GM12891 (cell line): ENCODE data around the gene DDA1.
"Not testable (repeated sequence)": the region's sequence is repeated elsewhere in the genome, so short reads cannot be mapped to it uniquely, and the experiment has no call there.

Source experiments
- DNase-seq: peaks from one replicate; pipeline ENCODE4 v3.0.0; 2011; ENCODE audit warnings: low spot score; ENCODE audit not compliant: insufficient read length
- FAIRE-seq: peaks from 2 replicates; lab custom pipeline; 2011; peaks lifted over from hg19 to GRCh38; lab: Jason Lieb, UNC
- PAX5 ChIP-seq: IDR thresholded peaks from 2 replicates; pipeline ENCODE4 v1.6.1; 2011; ENCODE audit warnings: low read length, moderate library complexity, mild to moderate bottlenecking; ENCODE audit not compliant: insufficient read depth, severe bottlenecking
- POLR2A ChIP-seq: IDR thresholded peaks from 2 replicates; pipeline ENCODE4 v1.6.1; 2011; ENCODE audit warnings: low read depth, low read length, control low read depth
- POLR2AphosphoS5 ChIP-seq: IDR thresholded peaks from 2 replicates; pipeline ENCODE4 v1.6.1; 2011; ENCODE audit warnings: low read depth, low read length, control low read depth
- POU2F2 ChIP-seq: IDR thresholded peaks from 2 replicates; pipeline ENCODE4 v1.6.1; 2011; ENCODE audit warnings: low read depth, mild to moderate bottlenecking, control low read depth, low read length, moderate library complexity
- SPI1 ChIP-seq: IDR thresholded peaks from 2 replicates; pipeline ENCODE4 v1.6.1; 2011; ENCODE audit warnings: low read depth, low read length, control low read depth
- TAF1 ChIP-seq: IDR thresholded peaks from 2 replicates; pipeline ENCODE4 v1.6.1; 2011; ENCODE audit warnings: low read depth, low read length, control low read depth

Gene DDA1

GRCh38 chr19:17286752-17287151 lies 22.6 kb upstream of the DDA1 start:
- FAIRE-seq (no peak), DNase-seq (no peak)
- no peak for TF ChIP-seq POU2F2
- TF ChIP-seq SPI1, result no peak
- no peak for TF ChIP-seq POLR2AphosphoS5
- TF ChIP-seq PAX5, result no peak
- TF ChIP-seq POLR2A, result no peak
- TF ChIP-seq TAF1, result no peak

DNA sequence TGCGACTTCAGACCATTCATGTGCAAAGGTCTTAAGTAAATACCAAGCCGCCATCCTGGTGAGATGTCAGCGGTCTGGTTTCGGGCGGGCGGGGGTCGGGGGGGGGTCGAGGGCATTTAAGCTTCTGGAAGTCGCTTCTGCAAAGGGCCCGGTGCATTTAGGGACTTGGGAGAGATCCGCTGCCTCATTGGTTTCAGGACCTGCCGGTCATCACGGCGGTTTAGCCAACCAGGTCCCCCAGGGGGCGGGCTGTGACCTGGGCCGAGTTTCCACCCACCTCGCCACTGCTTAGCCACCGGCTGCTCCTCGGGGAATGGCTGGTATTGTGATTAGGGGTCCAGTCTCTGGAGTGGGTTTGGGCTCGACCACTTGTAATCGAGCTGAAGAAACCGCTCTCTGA lies 19.9 kb upstream of the DDA1 start:
- FAIRE-seq, result peak; percentile 41
- DNase-seq, result peak; percentile 77
- no peak for TF ChIP-seq SPI1
- no peak for TF ChIP-seq TAF1
- no peak for TF ChIP-seq PAX5
- TF ChIP-seq POLR2AphosphoS5, result no peak
- no peak for TF ChIP-seq POLR2A
- no peak for TF ChIP-seq POU2F2

- FAIRE-seq (peak; percentile 96), DNase-seq (peak; percentile 98)
- TF ChIP-seq POU2F2 (peak; percentile 54; the same call in 1 of the 2 replicates), PAX5 (no peak)
Observed at GRCh38 chr19:17292301-17293074, 16.9 kb upstream of the DDA1 start.

- no peak for DNase-seq
- no peak for FAIRE-seq
- TF ChIP-seq TAF1 (no peak), SPI1 (no peak), POU2F2 (no peak), POLR2A (no peak), PAX5 (no peak)
Observed at GRCh38 chr19:17293605-17294004, 15.8 kb upstream of the DDA1 start.

GRCh38 chr19:17294051-17294891 lies 15.1 kb upstream of the DDA1 start:
- peak; percentile 56 for FAIRE-seq
- peak; percentile 62 for DNase-seq
- TF ChIP-seq TAF1 (no peak), POLR2A (no peak), POLR2AphosphoS5 (no peak), SPI1 (no peak), PAX5 (no peak), POU2F2 (no peak)

GRCh38 chr19:17295551-17295950 lies 13.8 kb upstream of the DDA1 start:
- FAIRE-seq, result not testable (repeated sequence)

GRCh38 chr19:17296273-17296672 lies 13.1 kb upstream of the DDA1 start:
- TF ChIP-seq POLR2AphosphoS5 (no peak), PAX5 (no peak), POLR2A (no peak), POU2F2 (no peak), TAF1 (no peak), SPI1 (no peak)
- FAIRE-seq, result no peak
- DNase-seq, result no peak

More at GRCh38 chr19:17295551-17295950, 13.8 kb upstream of the DDA1 start:
- not testable (repeated sequence) for DNase-seq

GRCh38 chr19:17296976-17297375 lies 12.4 kb upstream of the DDA1 start:
- DNase-seq (no peak), FAIRE-seq (no peak)
- TF ChIP-seq SPI1, result no peak
- no peak for TF ChIP-seq POU2F2
- no peak for TF ChIP-seq PAX5
- no peak for TF ChIP-seq TAF1
- no peak for TF ChIP-seq POLR2A
- TF ChIP-seq POLR2AphosphoS5, result no peak

DNA sequence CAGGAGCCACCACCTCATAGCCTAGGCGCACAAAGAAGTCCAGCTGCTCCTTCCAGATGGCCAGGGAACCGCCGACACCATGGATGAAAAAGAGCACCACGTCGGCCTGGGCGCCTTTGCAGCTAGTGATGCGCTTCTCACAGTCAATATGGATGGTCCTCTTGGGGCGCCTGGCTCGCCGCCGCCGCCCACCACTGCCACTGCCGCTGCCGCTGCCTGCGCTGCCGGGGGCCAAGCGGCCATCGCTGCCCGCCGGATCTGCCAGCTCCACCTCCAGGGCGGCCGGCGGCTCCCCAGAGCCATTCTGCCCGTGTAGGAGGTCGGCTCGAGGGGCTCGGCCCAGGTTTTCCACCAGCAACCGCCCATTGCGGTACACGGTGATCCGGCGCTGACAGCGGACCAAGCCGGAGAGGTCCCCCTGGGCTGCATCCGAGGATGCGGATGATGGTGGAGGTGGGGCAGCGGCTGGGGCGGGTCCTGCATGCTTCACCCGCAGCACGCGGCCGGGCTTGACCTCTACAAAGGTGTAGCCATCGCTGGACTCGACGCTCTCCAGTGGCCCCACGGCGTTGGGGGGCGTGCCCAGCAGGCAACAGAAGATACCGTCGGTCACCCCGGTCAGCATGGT lies 8.3 kb upstream of the DDA1 start:
- DNase-seq (no peak), FAIRE-seq (no peak)
- TF ChIP-seq POLR2A, result no peak
- no peak for TF ChIP-seq POLR2AphosphoS5
- no peak for TF ChIP-seq PAX5
- TF ChIP-seq POU2F2, result no peak
- no peak for TF ChIP-seq SPI1
